Activated CD4-positive, CD25-positive, alpha-beta regulatory T cell treated with anti-CD3 and anti-CD28 coated beads, Interleukin-2, amount 50 U/mL, for 24 hours (primary cell): ENCODE measurements around the gene TMCC2.
"Not testable (repeated sequence)": the region's sequence is repeated elsewhere in the genome, so short reads cannot be mapped to it uniquely, and the experiment has no call there.

Experiments
- ATAC-seq, 2 donors: fragments of 150-1000 bp; cut with Tn5 transposase; one replicate each; pipeline ENCODE4 v1.10.0; 2021; ENCODE audit warnings: mild to moderate bottlenecking in 1 of 2, moderate library complexity in 1 of 2

The TMCC2 gene

GRCh38 chr1:205285381-205286101, 57.8 kb downstream of the TMCC2 start:
- ATAC-seq = peak; percentile 47 to 52

GRCh38 chr1:205286335-205286950, 58.7 kb downstream of the TMCC2 start:
- no peak for ATAC-seq

- ATAC-seq = no peak
Observed at GRCh38 chr1:205287076-205287475, 59.3 kb downstream of the TMCC2 start.

GRCh38 chr1:205287767-205288559, 60.2 kb downstream of the TMCC2 start:
- ATAC-seq = peak; percentile 77 to 79

- ATAC-seq = no peak
Observed at GRCh38 chr1:205291596-205291995, 63.9 kb downstream of the TMCC2 start.

- ATAC-seq = no peak
Observed at GRCh38 chr1:205293350-205294074, 65.8 kb downstream of the TMCC2 start.

- no peak for ATAC-seq
Observed at GRCh38 chr1:205294175-205294917, 66.6 kb downstream of the TMCC2 start.

- ATAC-seq = no peak
Observed at GRCh38 chr1:205294934-205295333, 67.2 kb downstream of the TMCC2 start.

GRCh38 chr1:205296154-205296553, 68.4 kb downstream of the TMCC2 start:
- ATAC-seq = no peak

GRCh38 chr1:205297546-205298177, 69.9 kb downstream of the TMCC2 start:
- ATAC-seq = not testable (repeated sequence)

GRCh38 chr1:205298191-205298994, 70.6 kb downstream of the TMCC2 start:
- ATAC-seq = no peak

- no peak for ATAC-seq
Observed at GRCh38 chr1:205300149-205300548, 72.4 kb downstream of the TMCC2 start.

- no peak for ATAC-seq
Observed at GRCh38 chr1:205301205-205301821, 73.6 kb downstream of the TMCC2 start.

GRCh38 chr1:205301842-205302588, 74.3 kb downstream of the TMCC2 start:
- no peak for ATAC-seq

- ATAC-seq = no peak
Observed at GRCh38 chr1:205303247-205303888, 75.6 kb downstream of the TMCC2 start.

- no peak for ATAC-seq
Observed at GRCh38 chr1:205304046-205304694, 76.4 kb downstream of the TMCC2 start.

- no peak for ATAC-seq
Observed at GRCh38 chr1:205304695-205305070, 76.9 kb downstream of the TMCC2 start.

GRCh38 chr1:205306929-205307566, 79.3 kb downstream of the TMCC2 start:
- ATAC-seq = no peak
